ENCODE results near the gene PRKAB1.

Gene PRKAB1

GRCh38 chr12:119661882-119662281, 6.1 kb upstream of the PRKAB1 start:
- no peak for TF ChIP-seq CTCF (IDR thresholded peaks at IDR 0.05; ENCODE audit: extremely low read depth, insufficient read depth, missing control alignments)
- no peak for DNase-seq (ENCODE audit: low spot score)
- in situ Hi-C loops (cut with MboI; ENCODE audit: low pct_unique_long_range_greater_than_20kb, low sequenced_read_pairs, unreplicated experiment) = no loop called here

GRCh38 chr12:119664642-119665041, 3.3 kb upstream of the PRKAB1 start:
- in situ Hi-C loops (cut with MboI; ENCODE audit: low pct_unique_long_range_greater_than_20kb, low sequenced_read_pairs, unreplicated experiment) = no loop called here
- DNase-seq (ENCODE audit: low spot score) = no peak
- TF ChIP-seq CTCF (IDR thresholded peaks at IDR 0.05; ENCODE audit: extremely low read depth, insufficient read depth, missing control alignments) = no peak

- in situ Hi-C loops (cut with MboI; ENCODE audit: low pct_unique_long_range_greater_than_20kb, low sequenced_read_pairs, unreplicated experiment) = no loop called here
- no peak for TF ChIP-seq CTCF (IDR thresholded peaks at IDR 0.05; ENCODE audit: extremely low read depth, insufficient read depth, missing control alignments)
- no peak for DNase-seq (ENCODE audit: low spot score)
Measured at GRCh38 chr12:119665164-119665929, 2.6 kb upstream of the PRKAB1 start.

DNA sequence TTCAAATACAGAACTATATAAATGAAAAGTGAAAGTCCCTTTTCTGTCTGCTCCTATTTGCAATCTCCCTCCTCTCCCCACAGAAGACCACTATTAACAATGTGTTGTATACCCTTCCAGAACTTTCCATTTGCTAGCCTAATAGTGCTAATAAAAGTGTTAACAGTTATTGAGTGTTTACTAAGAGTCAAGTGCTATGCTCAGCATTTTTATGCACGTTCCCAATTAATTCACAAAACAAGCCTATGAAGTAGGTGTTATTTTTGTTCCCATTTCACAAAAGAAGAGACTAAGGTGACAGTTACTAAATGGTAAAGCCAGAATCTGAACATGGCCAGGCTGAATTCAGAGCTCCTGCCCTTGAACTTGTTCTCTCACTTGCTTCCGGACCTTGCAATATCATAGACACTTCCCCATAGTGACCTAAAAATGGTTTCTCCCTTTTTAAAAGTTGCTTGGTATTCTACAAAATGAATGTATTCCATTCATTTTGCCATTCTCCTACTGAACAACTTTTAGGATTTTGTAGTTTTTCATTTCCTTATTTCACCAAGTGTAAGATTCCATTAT, 1.6 kb upstream of the PRKAB1 start:
- DNase-seq (ENCODE audit: low spot score) = peak; percentile 31
- TF ChIP-seq CTCF (IDR thresholded peaks at IDR 0.05; ENCODE audit: extremely low read depth, insufficient read depth, missing control alignments) = no peak
- in situ Hi-C loops (cut with MboI; ENCODE audit: low pct_unique_long_range_greater_than_20kb, low sequenced_read_pairs, unreplicated experiment) = no loop called here

DNA sequence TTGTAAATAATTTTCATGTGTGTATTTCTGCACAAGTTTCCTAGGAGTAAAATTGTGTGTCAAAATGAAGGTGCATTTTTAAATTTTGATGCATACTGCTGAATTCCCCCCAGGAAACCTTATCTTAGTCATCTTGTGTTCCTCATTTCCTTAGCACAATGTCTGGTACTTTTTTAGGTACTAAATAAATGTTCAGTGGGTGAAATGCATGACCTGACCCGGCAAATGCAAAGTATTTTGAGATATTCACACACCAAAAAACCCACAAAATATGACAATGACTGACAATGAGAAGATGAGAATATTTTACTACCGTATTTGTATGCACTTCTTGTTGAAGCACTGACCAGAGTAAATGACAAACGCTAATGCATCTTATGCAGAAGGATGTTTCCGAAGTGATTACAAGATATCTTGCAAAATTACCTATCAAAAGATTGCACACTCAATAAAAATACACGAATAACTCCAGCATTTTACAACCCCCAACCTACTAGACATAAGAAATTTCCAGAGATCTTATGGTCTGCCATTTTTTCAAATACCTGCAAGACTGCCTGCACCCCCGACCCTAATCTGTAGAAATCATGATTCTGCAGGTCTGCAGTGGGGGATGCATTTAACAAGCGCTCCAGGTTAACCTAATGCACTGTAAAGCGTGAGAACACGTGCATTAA, 895 bp upstream of the PRKAB1 start:
- in situ Hi-C loops (cut with MboI; ENCODE audit: low pct_unique_long_range_greater_than_20kb, low sequenced_read_pairs, unreplicated experiment) = no loop called here
- DNase-seq (ENCODE audit: low spot score) = peak; percentile 58
- TF ChIP-seq CTCF (IDR thresholded peaks at IDR 0.05; ENCODE audit: extremely low read depth, insufficient read depth, missing control alignments) = no peak

DNA sequence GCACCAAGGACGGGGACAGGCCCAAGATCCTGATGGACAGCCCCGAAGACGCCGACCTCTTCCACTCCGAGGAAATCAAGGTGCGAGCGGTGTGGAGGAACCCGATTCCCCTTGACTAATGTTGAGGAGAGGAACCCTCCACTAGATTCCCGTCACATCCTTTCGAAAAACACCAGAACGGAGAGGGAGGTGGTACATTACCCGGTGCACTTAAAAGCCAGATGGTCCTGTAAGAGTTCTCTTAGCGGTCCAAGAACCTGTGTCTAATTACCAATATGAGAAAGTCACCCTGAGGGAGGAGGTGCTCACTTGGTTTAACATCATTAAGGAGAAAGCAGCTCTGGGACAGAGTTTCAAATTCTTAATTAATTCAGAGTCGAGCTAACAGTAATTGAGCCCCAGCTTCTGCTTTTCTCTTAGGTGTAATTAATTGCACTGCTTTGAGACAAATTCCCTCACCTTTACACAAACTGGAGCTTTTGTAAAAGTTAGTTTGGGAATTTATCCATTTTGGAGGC, 450 bp downstream of the PRKAB1 start:
- in situ Hi-C loops (cut with MboI; ENCODE audit: low pct_unique_long_range_greater_than_20kb, low sequenced_read_pairs, unreplicated experiment) = no loop called here
- TF ChIP-seq CTCF (IDR thresholded peaks at IDR 0.05; ENCODE audit: extremely low read depth, insufficient read depth, missing control alignments) = no peak
- peak; percentile 11 for DNase-seq (ENCODE audit: low spot score)
